A549 treated with AZD9567 at 1 μM for 4 hours (cell line): ENCODE measurements around the gene MT2A. TPM values are rescaled to one million over a fixed set of nuclear protein-coding genes. Genes with fewer than 3 reads are reported as not detected.

Experiments
- total RNA-seq: library from RNA; stranded (reverse); fragments of 200-300 nt; extraction: Qiagen RNA extraction; gene quantifications from 5 replicates; pipeline ENCODE4 v1.2.3, GENCODE V29; 2022; ENCODE audit not compliant: insufficient read depth

The MT2A gene
- total RNA-seq, result 1,956 to 3,217 TPM (median 2,438 TPM) in 5 replicates

GRCh38 chr16:56608043-56608875, at the start of gene MT2A:
TSS of gene MT2A (plus strand) at chr16:56608584. CDS start at chr16:56608656, 72 bp downstream.

GRCh38 chr16:56564793-56565477, 43.4 kb upstream of the MT2A start, which contains the start of gene MT4:
TSS of gene MT4 (plus strand) at chr16:56565073. CDS start at chr16:56565129, 56 bp downstream.

GRCh38 chr16:56589141-56590039, 19.0 kb upstream of the MT2A start, which contains the start of gene MT3:
TSS of gene MT3 (plus strand) at chr16:56589528. CDS start at chr16:56589591, 63 bp downstream.

GRCh38 chr16:56625140-56625942, 17.0 kb downstream of the MT2A start, which contains the start of gene MT1E:
TSS of gene MT1E (plus strand) at chr16:56625781. CDS start at chr16:56625852, 71 bp downstream.

GRCh38 chr16:56632156-56632847, 23.9 kb downstream of the MT2A start, which contains the start of gene MT1M:
TSS of gene MT1M (plus strand) at chr16:56632659. CDS start at chr16:56632732, 73 bp downstream.

GRCh38 chr16:56637814-56638750, 29.7 kb downstream of the MT2A start, which contains the start of gene MT1A:
TSS of gene MT1A (plus strand) at chr16:56638666. CDS start at chr16:56638739, 73 bp downstream.

GRCh38 chr16:56651586-56651985, 43.2 kb downstream of the MT2A start, which contains the start of gene MT1B:
TSS of gene MT1B (plus strand) at chr16:56651886. CDS start at chr16:56651954, 68 bp downstream.

GRCh38 chr16:56657555-56658326, 49.4 kb downstream of the MT2A start, which contains the start of gene MT1F:
TSS of gene MT1F (plus strand) at chr16:56657959. CDS start at chr16:56658059, 100 bp downstream.

Other genes starting within 250 kb of the MT2A start
- gene AMFR, start 183.0 kb upstream of the MT2A start, total RNA-seq, result 64.9 to 107 TPM (median 65.4 TPM) in 5 replicates
- gene NUDT21, start 157.3 kb upstream of the MT2A start, total RNA-seq, result 110 to 117 TPM (median 114 TPM) in 5 replicates
- gene OGFOD1, start 157.0 kb upstream of the MT2A start, total RNA-seq, result 79.0 to 119 TPM (median 82.4 TPM) in 5 replicates
- 17.4 to 38.4 TPM (median 22.4 TPM) in 5 replicates for gene BBS2, start 88.6 kb upstream of the MT2A start, total RNA-seq
- not detected in 5 replicates for gene MT4, start 43.5 kb upstream of the MT2A start, total RNA-seq
- gene MT3, start 19.1 kb upstream of the MT2A start, total RNA-seq, result 0.26 to 0.54 TPM (median 0.35 TPM) in 4 of 5 replicates, not detected in the other
- gene MT1E, start 17.2 kb downstream of the MT2A start, total RNA-seq, result not detected in 5 replicates
- gene MT1M, start 24.1 kb downstream of the MT2A start, total RNA-seq, result not detected in 5 replicates
- gene MT1A, start 30.1 kb downstream of the MT2A start, total RNA-seq, result 21.9 to 36.1 TPM (median 25.8 TPM) in 5 replicates
- 0.31 to 0.54 TPM in 2 of 5 replicates, not detected in the others for gene MT1B, start 43.3 kb downstream of the MT2A start, total RNA-seq
- gene MT1F, start 49.4 kb downstream of the MT2A start, total RNA-seq, result 14.6 to 24.5 TPM (median 17.7 TPM) in 5 replicates
- 0.29 TPM in 1 of 5 replicates, not detected in the others for gene MT1G, start 59.5 kb downstream of the MT2A start, total RNA-seq
- gene MT1H, start 61.2 kb downstream of the MT2A start, total RNA-seq, result not detected in 5 replicates
- 518 to 876 TPM (median 692 TPM) in 5 replicates for gene MT1X, start 73.9 kb downstream of the MT2A start, total RNA-seq
- 95.5 to 109 TPM (median 100 TPM) in 5 replicates for gene NUP93, start 121.5 kb downstream of the MT2A start, total RNA-seq